ENCODE data around the gene NRXN3. TPM values are rescaled to one million over a fixed set of nuclear protein-coding genes. Genes with fewer than 3 reads are reported as not detected.

Gene NRXN3
- total and polyA plus RNA-seq, 2 experiments from 2014 or later = 1.0 to 1.8 TPM

DNA sequence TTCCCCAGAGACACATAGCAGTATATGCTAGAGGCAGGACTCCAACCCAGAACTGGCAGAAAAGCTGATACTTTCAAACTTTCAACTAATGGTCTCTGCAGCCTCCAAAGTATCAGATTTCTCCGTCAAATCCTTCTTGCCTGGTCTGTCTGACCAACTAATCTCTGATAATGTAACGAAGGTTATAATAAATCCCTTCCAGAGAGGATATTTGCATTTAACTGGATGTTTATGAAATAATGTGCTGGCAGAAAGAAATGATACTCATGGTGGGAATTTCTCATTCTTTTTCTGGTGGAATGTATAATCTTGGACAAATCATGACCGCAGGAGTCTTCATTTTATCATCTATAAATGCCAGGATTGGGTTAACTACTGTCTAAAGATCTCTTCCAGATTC, 1180.8 kb downstream of the NRXN3 start (continued):
- TF ChIP-seq, protein P1, sequence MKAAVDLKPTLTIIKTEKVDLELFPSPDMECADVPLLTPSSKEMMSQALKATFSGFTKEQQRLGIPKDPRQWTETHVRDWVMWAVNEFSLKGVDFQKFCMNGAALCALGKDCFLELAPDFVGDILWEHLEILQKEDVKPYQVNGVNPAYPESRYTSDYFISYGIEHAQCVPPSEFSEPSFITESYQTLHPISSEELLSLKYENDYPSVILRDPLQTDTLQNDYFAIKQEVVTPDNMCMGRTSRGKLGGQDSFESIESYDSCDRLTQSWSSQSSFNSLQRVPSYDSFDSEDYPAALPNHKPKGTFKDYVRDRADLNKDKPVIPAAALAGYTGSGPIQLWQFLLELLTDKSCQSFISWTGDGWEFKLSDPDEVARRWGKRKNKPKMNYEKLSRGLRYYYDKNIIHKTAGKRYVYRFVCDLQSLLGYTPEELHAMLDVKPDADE (IDR thresholded peaks at IDR 0.05) = no peak
- TF ChIP-seq ZNF331 (CRISPR knock-in tag; IDR thresholded peaks at IDR 0.05; ENCODE audit: low read depth) (no peak), REST (IDR thresholded peaks at IDR 0.05; ENCODE audit: unreplicated experiment) (no peak), CREB1 (CRISPR knock-in tag; IDR thresholded peaks at IDR 0.05; ENCODE audit: low read depth) (no peak), JUNB (IDR thresholded peaks at IDR 0.05; ENCODE audit: unreplicated experiment) (no peak), EZH2phosphoT487 (IDR thresholded peaks at IDR 0.05; ENCODE audit: unreplicated experiment) (no peak), POLR2AphosphoS5 (IDR thresholded peaks at IDR 0.05; ENCODE audit: low read depth) (no peak)

GRCh38 chr14:79352076-79352630, 1182.0 kb downstream of the NRXN3 start:
- no peak overlapping the region for H3K4me2 ChIP-seq
- no peak for TF ChIP-seq STAT1 (IDR thresholded peaks at IDR 0.05; ENCODE audit: unreplicated experiment)
- no peak for TF ChIP-seq ZNF462 (CRISPR knock-in tag; IDR thresholded peaks at IDR 0.05)
- no peak for TF ChIP-seq NANOG (IDR thresholded peaks at IDR 0.05; ENCODE audit: borderline replicate concordance)
- TF ChIP-seq, protein P1 (IDR thresholded peaks at IDR 0.05) = no peak
- TF ChIP-seq POLR2AphosphoS5 (IDR thresholded peaks at IDR 0.05; ENCODE audit: low read depth) = no peak
- no peak for TF ChIP-seq EZH2phosphoT487 (IDR thresholded peaks at IDR 0.05; ENCODE audit: unreplicated experiment)
- TF ChIP-seq JUNB (IDR thresholded peaks at IDR 0.05; ENCODE audit: unreplicated experiment) = no peak
- TF ChIP-seq CTCF (conservative IDR thresholded peaks at IDR 0.05; ENCODE audit: low read depth in 2 of 2) = no peak

More at GRCh38 chr14:79352076-79352630, 1182.0 kb downstream of the NRXN3 start:
- Histone ChIP-seq H2AFZ (no peak overlapping the region), H3K9me2 (ENCODE audit: insufficient read depth) (no peaks in the 10 kb centered on the region), H3K4me3 (no peak overlapping the region), H3K36me3 (ENCODE audit: insufficient read depth) (no peaks in the 10 kb centered on the region), H3F3A (replicated peaks; ENCODE audit: low read depth) (no peaks in the 10 kb centered on the region), H3K79me2 (replicated peaks; ENCODE audit: insufficient read depth) (no peaks in the 10 kb centered on the region), H3K27ac (ENCODE audit: low read depth) (no peak overlapping the region), H4K20me1 (replicated peaks; ENCODE audit: insufficient read depth) (no peaks in the 10 kb centered on the region), H3K4me1 (ENCODE audit: insufficient read depth) (0 out of 2 replicates have a peak, but pooled peaks cover 6% of the 10 kb centered on the region), H3K27me3 (ENCODE audit: insufficient read depth) (no peaks in the 10 kb centered on the region)
- no peaks in the 10 kb centered on the region for H3K27me3 Mint-ChIP-seq (ENCODE audit: insufficient read depth, low read depth, poor library complexity)
- no peaks in the 10 kb centered on the region for H3K9me3 Mint-ChIP-seq
- ATAC-seq = no peak
- H3K27ac Mint-ChIP-seq = no peak overlapping the region
- H3K4me3 Mint-ChIP-seq = no peak overlapping the region
- DNase-seq (ENCODE audit: low spot score) = no peak
- H3K36me3 Mint-ChIP-seq (ENCODE audit: low read depth) = no peaks in the 10 kb centered on the region
- H3K4me1 Mint-ChIP-seq = peaks cover 30% of the 10 kb centered on the region; the same call in 2 of the 3 replicates

Measured in GM23338 (cell line).